Measurements from ENCODE around the gene FBXL17. TPM values are rescaled to one million over a fixed set of nuclear protein-coding genes. Genes with fewer than 3 reads are reported as not detected.
A peak's percentile ranks its signal among the peaks of the same experiment; 100 is the strongest.

FBXL17 gene
- total and polyA plus RNA-seq, 4 donors, result 30.0 to 58.0 (median 40.3) TPM

GRCh38 chr5:108074626-108075025 lies 307.3 kb downstream of the FBXL17 start:
- Histone ChIP-seq H3K4me1 (ENCODE audit: control insufficient read depth, insufficient read depth, low read length) (no peaks in the 10 kb centered on the region), H3K27me3 (ENCODE audit: control insufficient read depth, insufficient read depth, low read length) (no peaks in the 10 kb centered on the region), H3K27ac (ENCODE audit: low read depth, low read length) (no peak overlapping the region), H3K9me3 (ENCODE audit: control insufficient read depth, insufficient read depth, low read length) (no peaks in the 10 kb centered on the region), H3K4me3 (ENCODE audit: low read depth, low read length) (no peak overlapping the region), H3K36me3 (ENCODE audit: control insufficient read depth, insufficient read depth, low read length) (no peaks in the 10 kb centered on the region)
- 80% methylated on average over 2 of the region's 2 CpGs for WGBS (ENCODE audit: insufficient coverage)
- no peak for DNase-seq (ENCODE audit: low read depth in 4 of 6, low spot score in 6 of 6)

- Histone ChIP-seq H3K4me3 (ENCODE audit: low read depth, low read length) (no peak overlapping the region), H3K9me3 (ENCODE audit: control insufficient read depth, insufficient read depth, low read length) (no peaks in the 10 kb centered on the region), H3K4me1 (ENCODE audit: control insufficient read depth, insufficient read depth, low read length) (no peaks in the 10 kb centered on the region), H3K27ac (ENCODE audit: low read depth, low read length) (no peak overlapping the region), H3K27me3 (ENCODE audit: control insufficient read depth, insufficient read depth, low read length) (no peaks in the 10 kb centered on the region), H3K36me3 (ENCODE audit: control insufficient read depth, insufficient read depth, low read length) (no peaks in the 10 kb centered on the region)
- DNase-seq (ENCODE audit: low read depth in 4 of 6, low spot score in 6 of 6), result no peak
These were observed 317.6 kb downstream of the FBXL17 start for GRCh38 chr5:108064302-108064701.

GRCh38 chr5:108061941-108062340 lies 320.0 kb downstream of the FBXL17 start:
- Histone ChIP-seq H3K27me3 (ENCODE audit: control insufficient read depth, insufficient read depth, low read length) (no peaks in the 10 kb centered on the region), H3K36me3 (ENCODE audit: control insufficient read depth, insufficient read depth, low read length) (no peaks in the 10 kb centered on the region), H3K27ac (ENCODE audit: low read depth, low read length) (no peak overlapping the region), H3K9me3 (ENCODE audit: control insufficient read depth, insufficient read depth, low read length) (no peaks in the 10 kb centered on the region), H3K4me3 (ENCODE audit: low read depth, low read length) (no peak overlapping the region), H3K4me1 (ENCODE audit: control insufficient read depth, insufficient read depth, low read length) (no peaks in the 10 kb centered on the region)
- DNase-seq (ENCODE audit: low read depth in 4 of 6, low spot score in 6 of 6), result no peak
- 58% methylated on average over 2 of the region's 6 CpGs for WGBS (ENCODE audit: insufficient coverage)

GRCh38 chr5:108060340-108060739 lies 321.6 kb downstream of the FBXL17 start:
- Histone ChIP-seq H3K4me3 (ENCODE audit: low read depth, low read length) (no peak overlapping the region), H3K27me3 (ENCODE audit: control insufficient read depth, insufficient read depth, low read length) (no peaks in the 10 kb centered on the region), H3K9me3 (ENCODE audit: control insufficient read depth, insufficient read depth, low read length) (no peaks in the 10 kb centered on the region), H3K27ac (ENCODE audit: low read depth, low read length) (no peak overlapping the region), H3K36me3 (ENCODE audit: control insufficient read depth, insufficient read depth, low read length) (no peaks in the 10 kb centered on the region), H3K4me1 (ENCODE audit: control insufficient read depth, insufficient read depth, low read length) (no peaks in the 10 kb centered on the region)
- DNase-seq (ENCODE audit: low read depth in 4 of 6, low spot score in 6 of 6), result no peak

GRCh38 chr5:108059334-108059733 lies 322.6 kb downstream of the FBXL17 start:
- H3K4me1 ChIP-seq (ENCODE audit: control insufficient read depth, insufficient read depth, low read length), result no peaks in the 10 kb centered on the region
- no peaks in the 10 kb centered on the region for H3K36me3 ChIP-seq (ENCODE audit: control insufficient read depth, insufficient read depth, low read length)
- DNase-seq (ENCODE audit: low read depth in 4 of 6, low spot score in 6 of 6), result no peak
- no peaks in the 10 kb centered on the region for H3K9me3 ChIP-seq (ENCODE audit: control insufficient read depth, insufficient read depth, low read length)
- H3K4me3 ChIP-seq (ENCODE audit: low read depth, low read length), result no peak overlapping the region
- H3K27me3 ChIP-seq (ENCODE audit: control insufficient read depth, insufficient read depth, low read length), result no peaks in the 10 kb centered on the region
- H3K27ac ChIP-seq (ENCODE audit: low read depth, low read length), result no peak overlapping the region
- 100% methylated on average over 1 of the region's 3 CpGs for WGBS (ENCODE audit: insufficient coverage)

- no peak overlapping the region for H3K27ac ChIP-seq (ENCODE audit: low read depth, low read length)
- no peak for DNase-seq (ENCODE audit: low read depth in 4 of 6, low spot score in 6 of 6)
- no peaks in the 10 kb centered on the region for H3K36me3 ChIP-seq (ENCODE audit: control insufficient read depth, insufficient read depth, low read length)
- H3K4me3 ChIP-seq (ENCODE audit: low read depth, low read length), result no peak overlapping the region
- no peaks in the 10 kb centered on the region for H3K27me3 ChIP-seq (ENCODE audit: control insufficient read depth, insufficient read depth, low read length)
- H3K4me1 ChIP-seq (ENCODE audit: control insufficient read depth, insufficient read depth, low read length), result no peaks in the 10 kb centered on the region
- H3K9me3 ChIP-seq (ENCODE audit: control insufficient read depth, insufficient read depth, low read length), result peaks cover 3% of the 10 kb centered on the region
These were observed 327.5 kb downstream of the FBXL17 start for GRCh38 chr5:108054349-108054748.

GRCh38 chr5:108046955-108047670 lies 334.8 kb downstream of the FBXL17 start:
- DNase-seq (ENCODE audit: low read depth in 4 of 6, low spot score in 6 of 6), result no peak
- Histone ChIP-seq H3K4me1 (ENCODE audit: control insufficient read depth, insufficient read depth, low read length) (no peaks in the 10 kb centered on the region), H3K27ac (ENCODE audit: low read depth, low read length) (no peak overlapping the region), H3K27me3 (ENCODE audit: control insufficient read depth, insufficient read depth, low read length) (no peaks in the 10 kb centered on the region), H3K36me3 (ENCODE audit: control insufficient read depth, insufficient read depth, low read length) (no peaks in the 10 kb centered on the region), H3K9me3 (ENCODE audit: control insufficient read depth, insufficient read depth, low read length) (peaks cover 5% of the 10 kb centered on the region), H3K4me3 (ENCODE audit: low read depth, low read length) (no peak overlapping the region)
- 91% methylated on average over 9 of the region's 13 CpGs for WGBS (ENCODE audit: insufficient coverage)

GRCh38 chr5:108036482-108036881 lies 345.4 kb downstream of the FBXL17 start:
- Histone ChIP-seq H3K4me3 (ENCODE audit: low read depth, low read length) (no peak overlapping the region), H3K9me3 (ENCODE audit: control insufficient read depth, insufficient read depth, low read length) (peaks cover 2% of the 10 kb centered on the region), H3K4me1 (ENCODE audit: control insufficient read depth, insufficient read depth, low read length) (no peaks in the 10 kb centered on the region), H3K36me3 (ENCODE audit: control insufficient read depth, insufficient read depth, low read length) (no peaks in the 10 kb centered on the region), H3K27me3 (ENCODE audit: control insufficient read depth, insufficient read depth, low read length) (no peaks in the 10 kb centered on the region), H3K27ac (ENCODE audit: low read depth, low read length) (no peak overlapping the region)
- no peak for DNase-seq (ENCODE audit: low read depth in 4 of 6, low spot score in 6 of 6)
- WGBS (ENCODE audit: insufficient coverage), result 100% methylated on average over 1 of the region's 7 CpGs

- H3K27ac ChIP-seq (ENCODE audit: low read depth, low read length), result no peak overlapping the region
- WGBS (ENCODE audit: insufficient coverage), result no CpG with 5 or more reads among the region's 3 CpGs
These were observed 353.0 kb downstream of the FBXL17 start for GRCh38 chr5:108028883-108029282.

GRCh38 chr5:108028412-108028811 lies 353.5 kb downstream of the FBXL17 start:
- Histone ChIP-seq H3K36me3 (ENCODE audit: control insufficient read depth, insufficient read depth, low read length) (no peaks in the 10 kb centered on the region), H3K27ac (ENCODE audit: low read depth, low read length) (no peak overlapping the region), H3K27me3 (ENCODE audit: control insufficient read depth, insufficient read depth, low read length) (no peaks in the 10 kb centered on the region), H3K4me1 (ENCODE audit: control insufficient read depth, insufficient read depth, low read length) (no peaks in the 10 kb centered on the region), H3K4me3 (ENCODE audit: low read depth, low read length) (no peak overlapping the region), H3K9me3 (ENCODE audit: control insufficient read depth, insufficient read depth, low read length) (peaks cover 2% of the 10 kb centered on the region)
- DNase-seq (ENCODE audit: low read depth in 4 of 6, low spot score in 6 of 6), result peak; percentile 6 to 73 (median 20)

More at GRCh38 chr5:108028883-108029282, 353.0 kb downstream of the FBXL17 start:
- H3K36me3 ChIP-seq (ENCODE audit: control insufficient read depth, insufficient read depth, low read length), result no peaks in the 10 kb centered on the region
- no peaks in the 10 kb centered on the region for H3K4me1 ChIP-seq (ENCODE audit: control insufficient read depth, insufficient read depth, low read length)
- DNase-seq (ENCODE audit: low read depth in 4 of 6, low spot score in 6 of 6), result no peak
- peaks cover 2% of the 10 kb centered on the region for H3K9me3 ChIP-seq (ENCODE audit: control insufficient read depth, insufficient read depth, low read length)
- H3K4me3 ChIP-seq (ENCODE audit: low read depth, low read length), result no peak overlapping the region
- no peaks in the 10 kb centered on the region for H3K27me3 ChIP-seq (ENCODE audit: control insufficient read depth, insufficient read depth, low read length)
